Osteocyte (in vitro differentiated cells): Measurements from ENCODE around the gene TMEM44. TPM values are rescaled to one million over a fixed set of nuclear protein-coding genes. Genes with fewer than 3 reads are reported as not detected.

Experiments used
- DNase-seq: peaks from one replicate; pipeline ENCODE4 v3.0.0; 2021; ENCODE audit warnings: mixed read lengths; ENCODE audit not compliant: unreplicated experiment; ENCODE audit errors: extremely low spot score
- H3K27ac Mint-ChIP-seq: one replicate; pipeline ENCODE4 v1.8.0; 2021; ENCODE audit warnings: mild to moderate bottlenecking, mixed read lengths; ENCODE audit not compliant: unreplicated experiment
- H3K27me3 Mint-ChIP-seq: one replicate; pipeline ENCODE4 v1.8.0; 2021; ENCODE audit warnings: mixed read lengths; ENCODE audit not compliant: unreplicated experiment
- H3K36me3 Mint-ChIP-seq: one replicate; pipeline ENCODE4 v1.8.0; 2021; ENCODE audit warnings: mixed read lengths; ENCODE audit not compliant: unreplicated experiment
- H3K4me1 Mint-ChIP-seq: one replicate; pipeline ENCODE4 v1.8.0; 2021; ENCODE audit warnings: mixed read lengths; ENCODE audit not compliant: unreplicated experiment
- H3K4me3 Mint-ChIP-seq: one replicate; pipeline ENCODE4 v1.8.0; 2021; ENCODE audit warnings: mild to moderate bottlenecking, moderate library complexity, mixed read lengths; ENCODE audit not compliant: unreplicated experiment
- H3K9me3 Mint-ChIP-seq: one replicate; pipeline ENCODE4 v1.8.0; 2021; ENCODE audit warnings: mixed read lengths; ENCODE audit not compliant: unreplicated experiment
- total RNA-seq: library from RNA; stranded (reverse); gene quantifications from 2 replicates; pipeline ENCODE4 v1.2.1, GENCODE V29; 2021
- TF ChIP-seq, protein P1 (sequence below): fragments of 200-600 bp; sonication (generic); IDR thresholded peaks from 2 replicates; pipeline ENCODE4 v1.5.0; 2021; ENCODE audit warnings: antibody characterized with exemption, mild to moderate bottlenecking, moderate library complexity

The TMEM44 gene
- total RNA-seq, 1 donor from 2014 or later = 27.9 TPM

DNA sequence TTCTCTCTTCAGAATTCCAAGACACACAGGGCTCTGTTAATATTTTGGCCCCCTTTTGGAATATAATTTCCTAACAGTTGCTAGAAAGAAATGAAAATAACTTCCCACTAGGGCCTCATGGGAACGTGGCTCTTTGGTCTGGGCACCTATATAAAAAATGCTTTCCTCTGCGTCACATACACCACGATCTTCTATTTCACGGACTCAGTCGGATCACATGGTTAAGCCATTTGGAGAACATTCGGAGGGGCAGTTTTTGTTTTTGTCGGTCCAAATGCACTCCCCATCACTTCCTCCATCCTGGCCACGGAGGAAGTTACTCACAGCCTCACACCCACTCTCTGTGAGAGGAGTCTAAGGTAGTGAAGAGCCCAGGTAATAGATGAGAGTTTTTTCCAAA is 21.0 kb downstream of the TMEM44 start:
- Mint-ChIP-seq H3K4me1 (no peaks in the 10 kb centered on the region), H3K27ac (no peak overlapping the region), H3K36me3 (peaks cover 7% of the 10 kb centered on the region), H3K4me3 (no peak overlapping the region), H3K27me3 (no peaks in the 10 kb centered on the region), H3K9me3 (no peaks in the 10 kb centered on the region)
- TF ChIP-seq, protein P1, sequence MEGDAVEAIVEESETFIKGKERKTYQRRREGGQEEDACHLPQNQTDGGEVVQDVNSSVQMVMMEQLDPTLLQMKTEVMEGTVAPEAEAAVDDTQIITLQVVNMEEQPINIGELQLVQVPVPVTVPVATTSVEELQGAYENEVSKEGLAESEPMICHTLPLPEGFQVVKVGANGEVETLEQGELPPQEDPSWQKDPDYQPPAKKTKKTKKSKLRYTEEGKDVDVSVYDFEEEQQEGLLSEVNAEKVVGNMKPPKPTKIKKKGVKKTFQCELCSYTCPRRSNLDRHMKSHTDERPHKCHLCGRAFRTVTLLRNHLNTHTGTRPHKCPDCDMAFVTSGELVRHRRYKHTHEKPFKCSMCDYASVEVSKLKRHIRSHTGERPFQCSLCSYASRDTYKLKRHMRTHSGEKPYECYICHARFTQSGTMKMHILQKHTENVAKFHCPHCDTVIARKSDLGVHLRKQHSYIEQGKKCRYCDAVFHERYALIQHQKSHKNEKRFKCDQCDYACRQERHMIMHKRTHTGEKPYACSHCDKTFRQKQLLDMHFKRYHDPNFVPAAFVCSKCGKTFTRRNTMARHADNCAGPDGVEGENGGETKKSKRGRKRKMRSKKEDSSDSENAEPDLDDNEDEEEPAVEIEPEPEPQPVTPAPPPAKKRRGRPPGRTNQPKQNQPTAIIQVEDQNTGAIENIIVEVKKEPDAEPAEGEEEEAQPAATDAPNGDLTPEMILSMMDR = no peak
- DNase-seq = no peak

DNA sequence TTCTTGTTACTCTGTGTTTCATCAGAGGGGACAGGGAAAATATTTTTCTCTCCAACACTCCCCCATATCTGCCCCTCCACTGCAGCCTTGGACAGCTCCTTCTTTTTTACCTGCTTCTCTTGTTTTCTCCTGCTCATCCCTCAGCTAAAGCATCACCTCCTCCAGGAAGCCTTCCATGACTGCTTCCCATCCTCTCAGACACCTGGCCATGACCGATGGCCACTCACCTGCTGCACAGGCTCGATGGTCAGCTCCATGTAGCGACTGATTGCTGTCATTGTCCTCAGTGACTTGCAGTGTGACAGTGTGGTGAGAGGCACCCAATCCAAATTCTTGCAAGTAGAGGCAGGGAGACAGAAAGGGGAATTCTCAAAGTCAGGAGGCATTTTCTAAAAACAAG is 22.5 kb downstream of the TMEM44 start:
- H3K4me1 Mint-ChIP-seq = no peaks in the 10 kb centered on the region
- no peaks in the 10 kb centered on the region for H3K9me3 Mint-ChIP-seq
- H3K36me3 Mint-ChIP-seq = peaks cover 7% of the 10 kb centered on the region
- TF ChIP-seq, protein P1 = no peak
- H3K27me3 Mint-ChIP-seq = no peaks in the 10 kb centered on the region
- H3K4me3 Mint-ChIP-seq = no peak overlapping the region
- H3K27ac Mint-ChIP-seq = no peak overlapping the region
- no peak for DNase-seq

DNA sequence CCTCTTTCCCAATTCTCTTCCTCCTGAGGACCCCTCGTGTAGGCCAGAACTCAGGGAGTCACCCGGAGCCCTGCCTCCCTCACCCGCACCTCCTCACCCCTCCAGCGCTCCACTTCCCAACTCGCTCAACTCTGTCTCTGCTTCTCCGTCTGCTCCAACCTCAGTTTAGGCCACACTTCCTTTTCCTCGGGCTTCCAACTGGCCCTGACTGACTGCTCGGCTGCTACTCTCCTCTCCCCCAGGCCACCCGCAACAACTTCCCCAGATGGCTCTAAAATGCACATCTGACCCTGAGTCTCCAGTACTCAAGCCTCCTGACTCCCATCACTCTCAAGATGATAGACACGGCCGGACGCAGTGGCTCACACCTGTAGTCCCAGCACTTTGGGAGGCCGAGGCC is 23.6 kb downstream of the TMEM44 start:
- TF ChIP-seq, protein P1 = no peak
- Mint-ChIP-seq H3K4me1 (no peaks in the 10 kb centered on the region), H3K27ac (no peak overlapping the region), H3K4me3 (no peak overlapping the region), H3K27me3 (no peaks in the 10 kb centered on the region), H3K9me3 (no peaks in the 10 kb centered on the region), H3K36me3 (peaks cover 10% of the 10 kb centered on the region)
- DNase-seq = no peak

DNA sequence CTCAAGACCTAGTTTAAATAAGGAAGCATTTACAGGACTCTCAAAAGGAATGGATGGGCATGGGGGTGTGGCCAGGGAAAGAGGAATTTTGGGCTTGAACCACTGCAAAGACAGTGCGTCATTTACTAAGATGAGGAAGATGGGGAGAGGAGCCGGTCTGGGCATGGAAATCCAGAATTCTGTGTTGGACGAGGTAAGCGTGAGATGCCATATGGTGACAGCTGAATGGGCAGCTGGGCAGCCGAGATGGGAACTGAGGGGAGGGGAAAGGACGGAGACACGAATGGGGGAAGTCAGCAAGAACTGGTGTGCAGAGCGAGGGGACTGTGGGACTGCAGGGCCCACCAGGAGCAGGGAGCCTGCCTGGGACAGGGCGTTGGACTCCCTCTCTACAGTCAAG is 24.2 kb downstream of the TMEM44 start:
- H3K36me3 Mint-ChIP-seq = peaks cover 10% of the 10 kb centered on the region
- H3K9me3 Mint-ChIP-seq = no peaks in the 10 kb centered on the region
- no peak for DNase-seq
- no peaks in the 10 kb centered on the region for H3K27me3 Mint-ChIP-seq
- H3K4me1 Mint-ChIP-seq = no peaks in the 10 kb centered on the region
- no peak overlapping the region for H3K4me3 Mint-ChIP-seq
- H3K27ac Mint-ChIP-seq = no peak overlapping the region
- TF ChIP-seq, protein P1 = no peak

DNA sequence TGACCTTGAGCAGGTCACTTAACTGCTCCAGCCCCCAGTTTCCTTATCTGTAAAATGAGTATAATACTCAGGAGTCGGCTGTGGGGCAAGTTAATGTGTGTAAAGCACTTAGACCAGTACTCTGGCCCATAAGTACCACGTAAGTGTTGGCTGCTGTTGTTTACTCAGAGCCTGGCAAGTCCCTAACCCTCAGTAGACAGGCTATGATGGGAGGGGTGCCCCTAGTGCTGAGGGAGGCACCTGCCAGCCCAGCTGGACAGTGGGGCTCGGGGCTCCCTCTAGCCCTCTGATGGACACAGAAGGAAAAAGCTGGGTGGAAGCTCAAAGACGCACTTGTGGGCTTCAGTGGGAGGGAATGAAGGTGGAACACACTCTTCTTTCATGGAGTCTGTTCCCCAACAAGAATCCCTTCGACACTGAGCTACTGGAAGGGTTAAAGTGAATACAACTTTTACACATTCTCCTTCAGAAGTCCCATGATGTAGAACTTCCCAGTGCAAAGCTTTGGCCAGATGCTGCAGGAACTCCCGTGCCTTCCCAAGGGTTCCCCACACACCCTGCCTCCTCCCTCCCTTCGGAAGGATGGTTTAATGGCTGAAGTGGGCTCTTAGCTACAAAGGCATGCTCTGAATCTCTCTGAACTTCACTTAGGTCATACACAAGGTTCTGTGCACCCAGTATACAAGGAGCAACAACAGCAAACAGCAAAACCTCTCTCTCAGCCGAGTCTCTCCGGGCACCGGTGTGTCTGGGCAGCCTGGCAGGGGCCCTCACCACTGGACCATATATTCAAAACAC is 25.4 kb downstream of the TMEM44 start:
- Mint-ChIP-seq H3K36me3 (peaks cover 10% of the 10 kb centered on the region), H3K9me3 (no peaks in the 10 kb centered on the region), H3K4me1 (no peaks in the 10 kb centered on the region), H3K27me3 (no peaks in the 10 kb centered on the region), H3K4me3 (no peak overlapping the region), H3K27ac (no peak overlapping the region)
- DNase-seq = no peak
- TF ChIP-seq, protein P1 = no peak
